Measurements from ENCODE around the gene OPA1. TPM values are rescaled to one million over a fixed set of nuclear protein-coding genes. Genes with fewer than 3 reads are reported as not detected.

The OPA1 gene
- total and polyA plus RNA-seq, 2 of the 4 experiments (the other 2 are of a cell fraction), result 17.8 to 73.7 TPM

DNA sequence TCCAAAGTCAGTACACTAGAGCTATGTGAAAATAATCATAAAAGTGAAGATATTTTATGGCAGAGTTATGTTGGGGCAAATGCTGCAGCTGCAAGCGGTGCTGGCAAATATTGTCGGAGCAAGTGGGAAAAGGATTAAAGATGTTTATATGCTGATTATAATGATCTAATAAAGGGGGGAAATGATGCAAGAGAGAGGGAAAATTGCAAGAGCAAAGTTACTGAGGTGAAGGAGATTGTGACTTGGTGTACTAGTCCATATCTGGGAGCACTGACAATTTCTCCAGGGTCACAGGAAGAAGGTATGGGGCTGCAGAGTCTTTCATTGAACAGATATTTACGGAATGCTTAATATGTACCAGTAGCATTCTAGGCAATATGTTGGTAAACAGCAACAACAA, 45.8 kb downstream of the OPA1 start:
- no peak overlapping the region for H4K91ac ChIP-seq (ENCODE audit: insufficient read depth, low read depth, low read length)
- 86% methylated on average over 2 of the region's 3 CpGs; no CpG with 5 or more reads in 1 of the 2 experiments for WGBS, 2 experiments (ENCODE audit: extremely low coverage in 2 of 2, insufficient read length in 1 of 2)
- intact Hi-C loops (cut with micrococcal nuclease), result no loop called here
- H3K18ac ChIP-seq (ENCODE audit: low read depth, low read length), result no peak overlapping the region
- in situ Hi-C loops (cut with MboI; ENCODE audit: low sequenced_read_pairs), result no loop called here
- H2BK20ac ChIP-seq (ENCODE audit: low read depth, low read length), result no peak overlapping the region
- no TSS peak for BruUV-seq (replicated peaks)
- no peak overlapping the region for H3K4me2 ChIP-seq (ENCODE audit: low read depth, low read length)
- H3K9ac ChIP-seq (ENCODE audit: low read depth, low read length), result no peak overlapping the region
- H3K56ac ChIP-seq (ENCODE audit: extremely low read depth, insufficient read depth, low read length), result no peak overlapping the region
- POLR2A ChIA-PET (ENCODE audit: unreplicated experiment), result no interaction called here
- H3K9me1 ChIP-seq (ENCODE audit: insufficient read depth, low read length), result no peaks in the 10 kb centered on the region
- no peaks in the 10 kb centered on the region for H3K9me3 ChIP-seq (ENCODE audit: control insufficient read depth, insufficient read depth, low read length)
- ATAC-seq (ENCODE audit: low read depth) (no peak), DNase-seq (no peak)
- H2BK5ac ChIP-seq (ENCODE audit: low read depth, low read length, poor library complexity, severe bottlenecking), result no peak overlapping the region
- dilution Hi-C loops (cut with HindIII; ENCODE audit: low sequenced_read_pairs, unreplicated experiment), result no loop called here
- H2AK5ac ChIP-seq (ENCODE audit: low read depth, low read length), result no peak overlapping the region
- H2AK9ac ChIP-seq (replicated peaks; ENCODE audit: low read depth, low read length, poor library complexity), result no peak overlapping the region
- H4K20me1 ChIP-seq (ENCODE audit: insufficient read depth, low read length), result no peaks in the 10 kb centered on the region
- no peak overlapping the region for H3K4ac ChIP-seq (ENCODE audit: low read depth, low read length)
- H3K4me1 ChIP-seq (ENCODE audit: control insufficient read depth, insufficient read depth, low read length), result peaks cover 3% of the 10 kb centered on the region; the same call in 1 of the 2 replicates
- H3K27ac ChIP-seq (ENCODE audit: insufficient read depth, low read length), result no peak overlapping the region
- H2BK120ac ChIP-seq (ENCODE audit: low read depth, low read length), result no peak overlapping the region
- H3K23ac ChIP-seq (ENCODE audit: low read depth, low read length), result no peak overlapping the region
- no peak overlapping the region for H3K4me3 ChIP-seq (ENCODE audit: insufficient read depth, low read depth, low read length)
- H2AFZ ChIP-seq (replicated peaks; ENCODE audit: low read length, poor library complexity), result no peak overlapping the region
- H2BK15ac ChIP-seq (ENCODE audit: low read depth, low read length), result no peak overlapping the region
- no peak overlapping the region for H3K14ac ChIP-seq (replicated peaks; ENCODE audit: low read depth, low read length)
- CTCF ChIA-PET, result interaction anchor here (1.2 kb wide), 1 partner anchor 11 kb away, joined by 5 read pairs; no protein-coding TSS in a partner anchor
- H3K36me3 ChIP-seq (ENCODE audit: control insufficient read depth, insufficient read depth, low read length), result peaks cover 12% of the 10 kb centered on the region
- H3K27me3 ChIP-seq (ENCODE audit: control insufficient read depth, insufficient read depth, low read length), result no peaks in the 10 kb centered on the region
- no peak for TF ChIP-seq SMC3 (IDR thresholded peaks at IDR 0.05; ENCODE audit: low read depth, low read length)
- TF ChIP-seq MAFK (IDR thresholded peaks at IDR 0.05; ENCODE audit: low read depth, low read length), result no peak
- no peak for TF ChIP-seq RAD21 (IDR thresholded peaks at IDR 0.05; ENCODE audit: low read length)
- TF ChIP-seq USF2 (IDR thresholded peaks at IDR 0.05; ENCODE audit: low read depth, low read length), result no peak
- no peak for TF ChIP-seq CEBPB (IDR thresholded peaks at IDR 0.05; ENCODE audit: low read depth, low read length)
- TF ChIP-seq RCOR1 (IDR thresholded peaks at IDR 0.05; ENCODE audit: insufficient replicate concordance, low read length), result no peak
- TF ChIP-seq POLR2A (IDR thresholded peaks at IDR 0.05; ENCODE audit: low read depth, low read length), result no peak
- TF ChIP-seq FOS (IDR thresholded peaks at IDR 0.05; ENCODE audit: low read depth, low read length), result no peak
- no peak for TF ChIP-seq RFX5 (IDR thresholded peaks at IDR 0.05; ENCODE audit: low read depth, low read length)
- no peak for TF ChIP-seq CHD1 (IDR thresholded peaks at IDR 0.05; ENCODE audit: low read depth, low read length)
- TF ChIP-seq MXI1 (IDR thresholded peaks at IDR 0.05; ENCODE audit: borderline replicate concordance, low read depth, low read length), result no peak
- TF ChIP-seq ELK1 (IDR thresholded peaks at IDR 0.05; ENCODE audit: borderline replicate concordance, low read depth, low read length), result no peak
- no peak for TF ChIP-seq BHLHE40 (IDR thresholded peaks at IDR 0.05; ENCODE audit: low read depth, low read length)
- TF ChIP-seq MAZ (IDR thresholded peaks at IDR 0.05; ENCODE audit: borderline replicate concordance, low read depth, low read length), result no peak
- TF ChIP-seq NFE2L2 (IDR thresholded peaks at IDR 0.05; ENCODE audit: low read depth, low read length), result no peak
- TF ChIP-seq, protein P1, sequence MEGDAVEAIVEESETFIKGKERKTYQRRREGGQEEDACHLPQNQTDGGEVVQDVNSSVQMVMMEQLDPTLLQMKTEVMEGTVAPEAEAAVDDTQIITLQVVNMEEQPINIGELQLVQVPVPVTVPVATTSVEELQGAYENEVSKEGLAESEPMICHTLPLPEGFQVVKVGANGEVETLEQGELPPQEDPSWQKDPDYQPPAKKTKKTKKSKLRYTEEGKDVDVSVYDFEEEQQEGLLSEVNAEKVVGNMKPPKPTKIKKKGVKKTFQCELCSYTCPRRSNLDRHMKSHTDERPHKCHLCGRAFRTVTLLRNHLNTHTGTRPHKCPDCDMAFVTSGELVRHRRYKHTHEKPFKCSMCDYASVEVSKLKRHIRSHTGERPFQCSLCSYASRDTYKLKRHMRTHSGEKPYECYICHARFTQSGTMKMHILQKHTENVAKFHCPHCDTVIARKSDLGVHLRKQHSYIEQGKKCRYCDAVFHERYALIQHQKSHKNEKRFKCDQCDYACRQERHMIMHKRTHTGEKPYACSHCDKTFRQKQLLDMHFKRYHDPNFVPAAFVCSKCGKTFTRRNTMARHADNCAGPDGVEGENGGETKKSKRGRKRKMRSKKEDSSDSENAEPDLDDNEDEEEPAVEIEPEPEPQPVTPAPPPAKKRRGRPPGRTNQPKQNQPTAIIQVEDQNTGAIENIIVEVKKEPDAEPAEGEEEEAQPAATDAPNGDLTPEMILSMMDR (conservative IDR thresholded peaks at IDR 0.05; ENCODE audit: low read depth, low read length), result no peak
- no peak overlapping the region for H4K5ac ChIP-seq (ENCODE audit: low read depth, low read length)
- H3K79me1 ChIP-seq (ENCODE audit: low read depth in 1 of 2, low read length in 2 of 2), result peaks cover 3% of the 10 kb centered on the region in 2 experiments; a peak in 1 of 4 replicates
- H4K8ac ChIP-seq (ENCODE audit: low read depth in 2 of 2, low read length in 2 of 2), result no peak overlapping the region
